A549 (cell line): ENCODE measurements around the gene CEP112. TPM values are rescaled to one million over a fixed set of nuclear protein-coding genes. Genes with fewer than 3 reads are reported as not detected.

Experiments
- ATAC-seq, 2 experiments: fragments of 200-7000 bp in 1 of 2; fragments of >200 bp in 1 of 2; cut with Nextera tagmentation in 1 of 2; cut with Tn5 transposase in 1 of 2; 3 replicates each; pipeline versions ENCODE4 v1.8.0 to v1.9.1; 2018 to 2020; ENCODE audit warnings: mild to moderate bottlenecking in 1 of 2, moderate library complexity in 1 of 2
- CTCF ChIA-PET: fragments of 300-600 bp; sonication (Branson Sonifier 250); formaldehyde crosslinking; extraction: SDS; loops from one replicate; lab custom pipeline; 2021; ENCODE audit warnings: antibody characterized with exemption, inconsistent platforms; lab: Yijun Ruan, JAX
- POLR2A ChIA-PET: fragments of 350-600 bp; formaldehyde crosslinking; extraction: SDS; loops from one replicate; lab custom pipeline; 2021; ENCODE audit warnings: antibody characterized with exemption, inconsistent platforms; lab: Yijun Ruan, JAX
- DNase-seq, 2 experiments: peaks; one replicate each; pipeline versions ENCODE4 v3.0.0 to v3.0.0-alpha.2; 2011 to 2016; ENCODE audit warnings: low read depth in 1 of 2, low spot score in 1 of 2
- FAIRE-seq: peaks from 2 replicates; lab custom pipeline; 2011; peaks lifted over from hg19 to GRCh38; lab: Jason Lieb, UNC
- H3K27ac ChIP-seq, 2 experiments: fragments of >200 bp; sonication (Bioruptor Twin); formaldehyde crosslinking; 3 replicates each; pipeline ENCODE4 v1.5.1; 2016 to 2017
- H3K4me1 ChIP-seq: fragments of >200 bp; sonication (Bioruptor Twin); formaldehyde crosslinking; 3 replicates; pipeline ENCODE4 v1.6.1; 2016
- H3K4me2 ChIP-seq: fragments of >200 bp; sonication (Bioruptor Twin); formaldehyde crosslinking; 3 replicates; pipeline ENCODE4 v1.6.1; 2016
- H3K4me3 ChIP-seq: fragments of >200 bp; sonication (Bioruptor Twin); formaldehyde crosslinking; 3 replicates; pipeline ENCODE4 v1.5.1; 2016
- H3K9me3 ChIP-seq: fragments of >200 bp; sonication (Bioruptor Twin); formaldehyde crosslinking; 3 replicates; pipeline ENCODE4 v1.6.1; 2016
- EHMT2 ChIP-seq: fragments of 200-600 bp; sonication (generic); IDR thresholded peaks from 2 replicates; pipeline ENCODE4 v1.6.1; 2016; ENCODE audit warnings: antibody characterized with exemption, low read depth, mild to moderate bottlenecking, moderate library complexity
- EP300 ChIP-seq, 2 experiments: fragments of >200 bp; sonication (Bioruptor Twin); formaldehyde crosslinking; IDR thresholded peaks; 2 replicates in 1 of 2; 3 replicates in 1 of 2; pipeline ENCODE4 v1.6.1; 2016 to 2017
- ESRRA ChIP-seq: fragments of 150-350 bp; IDR thresholded peaks from 2 replicates; pipeline ENCODE4 v1.6.1; 2014; ENCODE audit warnings: mild to moderate bottlenecking, low read length, borderline replicate concordance
- FOSL2 ChIP-seq, 2 experiments: fragments of 450-650 bp in 1 of 2; fragments of >200 bp in 1 of 2; sonication (Bioruptor Twin) in 1 of 2; formaldehyde crosslinking; IDR thresholded peaks; 2 replicates each; pipeline versions ENCODE4 v1.5.0 to v1.6.1; 2016 to 2020; ENCODE audit warnings: mild to moderate bottlenecking in 1 of 2, moderate library complexity in 1 of 2
- HOXA7 ChIP-seq: fragments of 250-450 bp; sonication (Bioruptor Pico); IDR thresholded peaks from 2 replicates; pipeline ENCODE4 v1.5.0; 2020; ENCODE audit warnings: mild to moderate bottlenecking, moderate library complexity
- HOXB13 ChIP-seq: fragments of 250-450 bp; sonication (Bioruptor Pico); IDR thresholded peaks from 2 replicates; pipeline ENCODE4 v1.5.0; 2020; ENCODE audit warnings: low read depth, mild to moderate bottlenecking, moderate library complexity
- HOXB5 ChIP-seq: fragments of 250-450 bp; sonication (Bioruptor Pico); IDR thresholded peaks from 2 replicates; pipeline ENCODE4 v1.5.0; 2020; ENCODE audit warnings: mild to moderate bottlenecking, moderate library complexity
- JUN ChIP-seq, 2 experiments: fragments of >200 bp; sonication (Bioruptor Twin); formaldehyde crosslinking; IDR thresholded peaks; 2 replicates in 1 of 2; 3 replicates in 1 of 2; pipeline ENCODE4 v1.6.1; 2016 to 2017
- KDM1A ChIP-seq: fragments of 200-600 bp; sonication (generic); IDR thresholded peaks from 2 replicates; pipeline ENCODE4 v1.6.1; 2016; ENCODE audit warnings: low read depth, mild to moderate bottlenecking
- KDM5A ChIP-seq: fragments of 200-600 bp; sonication (generic); IDR thresholded peaks from 2 replicates; pipeline ENCODE4 v1.6.1; 2016; ENCODE audit warnings: antibody characterized with exemption, mild to moderate bottlenecking
- MAZ ChIP-seq: fragments of 150-350 bp; IDR thresholded peaks from 2 replicates; pipeline ENCODE4 v1.6.1; 2014; ENCODE audit warnings: antibody characterized with exemption, low read depth, low read length, borderline replicate concordance
- NR3C1 ChIP-seq: fragments of >200 bp; sonication (Bioruptor Twin); formaldehyde crosslinking; IDR thresholded peaks from 3 replicates; pipeline ENCODE4 v1.6.1; 2017
- RARB ChIP-seq: fragments of 250-450 bp; sonication (Bioruptor Pico); IDR thresholded peaks from 2 replicates; pipeline ENCODE4 v1.8.0; 2021; ENCODE audit warnings: mild to moderate bottlenecking, moderate library complexity
- RNF2 ChIP-seq: fragments of 200-600 bp; sonication (generic); IDR thresholded peaks from 2 replicates; pipeline ENCODE4 v1.6.1; 2016; ENCODE audit warnings: low read depth, mild to moderate bottlenecking, antibody characterized with exemption, moderate library complexity, borderline replicate concordance
- TFCP2L1 ChIP-seq: fragments of 250-450 bp; sonication (Bioruptor Pico); IDR thresholded peaks from 2 replicates; pipeline ENCODE4 v1.5.0; 2021; ENCODE audit warnings: mild to moderate bottlenecking
- ZNF302 ChIP-seq: fragments of 250-450 bp; sonication (Bioruptor Pico); IDR thresholded peaks from 2 replicates; pipeline ENCODE4 v1.9.0; 2021; ENCODE audit warnings: inconsistent platforms, mild to moderate bottlenecking, moderate library complexity
- WGBS: methylation state at CpG from one replicate; pipeline ENCODE4 v1.1.6; 2017; ENCODE audit errors: missing lambda C conversion rate; 5-methylcytosine and 5-hydroxymethylcytosine counted together
- polyA plus RNA-seq, 4 experiments: library from polyadenylated mRNA; depleted of rRNA in 3 of 4; stranded (reverse); fragments of >200 nt; fragmentation: RNase III in 1 of 4; extraction: RNeasy Plus Mini Kit Qiagen cat#74134 plus additional on column Dnase treatment in 1 of 4; gene quantifications; 2 replicates in 3 of 4; 3 replicates in 1 of 4; pipeline ENCODE4 v1.2.3, GENCODE V29; 2011 to 2017
- TF ChIP-seq, protein P1 (sequence below): fragments of >200 bp; sonication (Bioruptor Twin); formaldehyde crosslinking; IDR thresholded peaks from 3 replicates; pipeline ENCODE4 v1.5.1; 2016
- TF ChIP-seq, protein P2 (sequence below): fragments of >200 bp; sonication (Bioruptor Twin); formaldehyde crosslinking; IDR thresholded peaks from 3 replicates; pipeline ENCODE4 v1.6.1; 2016
- TF ChIP-seq, protein P3 (sequence below): fragments of 450-650 bp; IDR thresholded peaks from 2 replicates; pipeline ENCODE4 v1.6.1; 2014; ENCODE audit warnings: antibody characterized with exemption

Gene CEP112
- polyA plus RNA-seq, 2 of the 4 experiments (the other 2 are of a cell fraction): 9.6 to 15.2 TPM

DNA sequence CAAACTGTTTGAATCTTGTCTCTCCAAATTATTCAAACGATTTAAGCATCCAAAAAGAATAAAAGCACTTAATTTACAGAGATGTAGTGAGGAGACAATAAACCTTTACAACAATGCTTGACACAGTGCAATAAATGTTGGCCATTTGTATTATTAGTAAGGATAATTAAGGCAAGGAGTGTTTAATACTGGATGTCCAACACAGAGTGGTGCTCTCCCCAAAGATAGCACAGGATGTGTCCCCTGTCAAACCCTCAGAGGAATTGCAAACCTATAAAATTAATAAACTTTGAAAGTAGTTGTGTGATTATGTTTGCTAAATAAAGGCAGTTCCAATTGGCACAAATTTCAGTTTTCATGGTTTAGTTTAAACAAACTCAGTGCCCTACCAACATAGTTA lies 377.5 kb downstream of the CEP112 start:
- no peak overlapping the region for H3K27ac ChIP-seq
- ChIA-PET CTCF (no interaction called here), POLR2A (no interaction called here)
- no peak overlapping the region for H3K4me3 ChIP-seq
- DNase-seq: no peak
- no peak for ATAC-seq
- TF ChIP-seq RNF2: no peak
- TF ChIP-seq FOSL2 (IDR thresholded peaks at IDR 0.05): no peak
- no peak for TF ChIP-seq FOSL2 (CRISPR knock-in tag; IDR thresholded peaks at IDR 0.05)
- TF ChIP-seq, all 56 proteins: peak for 0
- Histone ChIP-seq H3K4me2 (no peak overlapping the region), H3K4me1 (no peaks in the 10 kb centered on the region), H3K9me3 (no peaks in the 10 kb centered on the region)
- 55% methylated on average over 1 of the region's 1 CpG for WGBS
- no peak for FAIRE-seq

DNA sequence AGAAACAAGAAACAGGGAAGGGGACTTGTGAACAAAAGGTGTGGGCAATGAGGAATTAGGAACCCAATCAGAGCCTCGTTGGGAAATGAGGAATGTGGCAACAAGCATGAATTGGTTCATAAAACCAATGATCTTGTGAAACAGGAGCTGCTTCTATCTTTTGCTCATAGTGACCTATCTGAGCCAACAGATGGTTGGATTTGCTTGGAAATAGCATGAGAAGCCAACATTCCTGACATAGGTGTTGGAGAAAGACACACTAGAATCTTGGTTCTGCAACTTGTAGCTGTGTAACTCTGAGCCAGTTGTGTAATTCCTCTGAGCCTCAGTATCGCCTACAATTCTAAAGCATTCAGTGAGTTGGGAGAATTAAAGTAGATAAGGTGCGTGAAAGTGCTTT lies 378.6 kb downstream of the CEP112 start:
- no peak overlapping the region for H3K4me2 ChIP-seq
- no peaks in the 10 kb centered on the region for H3K4me1 ChIP-seq
- TF ChIP-seq TFCP2L1 (CRISPR knock-in tag) (no peak), ZNF302 (CRISPR knock-in tag) (no peak), HOXB13 (CRISPR knock-in tag) (no peak), KDM5A (no peak), JUN (IDR thresholded peaks at IDR 0.05) (no peak), RARB (CRISPR knock-in tag) (no peak), HOXB5 (CRISPR knock-in tag) (no peak), ESRRA (no peak), EHMT2 (no peak), NR3C1 (no peak), MAZ (no peak)
- TF ChIP-seq, protein P1, sequence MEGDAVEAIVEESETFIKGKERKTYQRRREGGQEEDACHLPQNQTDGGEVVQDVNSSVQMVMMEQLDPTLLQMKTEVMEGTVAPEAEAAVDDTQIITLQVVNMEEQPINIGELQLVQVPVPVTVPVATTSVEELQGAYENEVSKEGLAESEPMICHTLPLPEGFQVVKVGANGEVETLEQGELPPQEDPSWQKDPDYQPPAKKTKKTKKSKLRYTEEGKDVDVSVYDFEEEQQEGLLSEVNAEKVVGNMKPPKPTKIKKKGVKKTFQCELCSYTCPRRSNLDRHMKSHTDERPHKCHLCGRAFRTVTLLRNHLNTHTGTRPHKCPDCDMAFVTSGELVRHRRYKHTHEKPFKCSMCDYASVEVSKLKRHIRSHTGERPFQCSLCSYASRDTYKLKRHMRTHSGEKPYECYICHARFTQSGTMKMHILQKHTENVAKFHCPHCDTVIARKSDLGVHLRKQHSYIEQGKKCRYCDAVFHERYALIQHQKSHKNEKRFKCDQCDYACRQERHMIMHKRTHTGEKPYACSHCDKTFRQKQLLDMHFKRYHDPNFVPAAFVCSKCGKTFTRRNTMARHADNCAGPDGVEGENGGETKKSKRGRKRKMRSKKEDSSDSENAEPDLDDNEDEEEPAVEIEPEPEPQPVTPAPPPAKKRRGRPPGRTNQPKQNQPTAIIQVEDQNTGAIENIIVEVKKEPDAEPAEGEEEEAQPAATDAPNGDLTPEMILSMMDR: no peak
- TF ChIP-seq, protein P2, sequence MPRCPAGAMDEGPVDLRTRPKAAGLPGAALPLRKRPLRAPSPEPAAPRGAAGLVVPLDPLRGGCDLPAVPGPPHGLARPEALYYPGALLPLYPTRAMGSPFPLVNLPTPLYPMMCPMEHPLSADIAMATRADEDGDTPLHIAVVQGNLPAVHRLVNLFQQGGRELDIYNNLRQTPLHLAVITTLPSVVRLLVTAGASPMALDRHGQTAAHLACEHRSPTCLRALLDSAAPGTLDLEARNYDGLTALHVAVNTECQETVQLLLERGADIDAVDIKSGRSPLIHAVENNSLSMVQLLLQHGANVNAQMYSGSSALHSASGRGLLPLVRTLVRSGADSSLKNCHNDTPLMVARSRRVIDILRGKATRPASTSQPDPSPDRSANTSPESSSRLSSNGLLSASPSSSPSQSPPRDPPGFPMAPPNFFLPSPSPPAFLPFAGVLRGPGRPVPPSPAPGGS: no peak
- TF ChIP-seq, protein P3, sequence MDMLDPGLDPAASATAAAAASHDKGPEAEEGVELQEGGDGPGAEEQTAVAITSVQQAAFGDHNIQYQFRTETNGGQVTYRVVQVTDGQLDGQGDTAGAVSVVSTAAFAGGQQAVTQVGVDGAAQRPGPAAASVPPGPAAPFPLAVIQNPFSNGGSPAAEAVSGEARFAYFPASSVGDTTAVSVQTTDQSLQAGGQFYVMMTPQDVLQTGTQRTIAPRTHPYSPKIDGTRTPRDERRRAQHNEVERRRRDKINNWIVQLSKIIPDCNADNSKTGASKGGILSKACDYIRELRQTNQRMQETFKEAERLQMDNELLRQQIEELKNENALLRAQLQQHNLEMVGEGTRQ: no peak
- ChIA-PET POLR2A (no interaction called here), CTCF (no interaction called here)
- FAIRE-seq (peak; percentile 43), ATAC-seq (no peak), DNase-seq (no peak)
- no peak overlapping the region for H3K4me3 ChIP-seq
- peaks cover 3% of the 10 kb centered on the region; the same call in 1 of the 3 replicates for H3K9me3 ChIP-seq
- H3K27ac ChIP-seq: no peak overlapping the region
- WGBS: 64% methylated on average over 3 of the region's 3 CpGs

DNA sequence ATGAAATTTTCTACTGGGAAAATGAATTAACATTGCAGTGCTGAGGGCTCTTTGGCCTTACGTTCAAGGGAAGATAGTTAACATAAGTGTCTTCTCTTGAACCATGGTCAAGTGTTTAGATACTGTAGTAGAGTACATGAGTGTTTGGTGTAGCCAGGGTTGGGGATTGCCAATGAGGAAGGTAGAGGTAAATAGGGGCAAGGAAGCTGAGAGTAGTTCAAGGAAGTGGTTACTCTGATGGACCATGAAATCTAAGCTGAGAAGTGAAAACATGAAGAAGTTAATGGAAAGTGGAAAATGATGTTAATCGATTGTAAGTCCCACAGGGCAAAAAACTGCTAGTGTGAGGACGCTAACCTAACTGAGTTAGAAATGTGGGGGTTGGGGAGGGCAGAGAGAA lies 380.9 kb downstream of the CEP112 start:
- ATAC-seq: no peak
- no peak overlapping the region for H3K27ac ChIP-seq
- H3K4me2 ChIP-seq: no peak overlapping the region
- FAIRE-seq: no peak
- no peaks in the 10 kb centered on the region for H3K4me1 ChIP-seq
- no peak for DNase-seq
- peaks cover 16% of the 10 kb centered on the region; the same call in 2 of the 3 replicates for H3K9me3 ChIP-seq
- WGBS: 56% methylated on average over 3 of the region's 3 CpGs
- ChIA-PET POLR2A (no interaction called here), CTCF (no interaction called here)
- no peak overlapping the region for H3K4me3 ChIP-seq
- no peak for TF ChIP-seq KDM1A
- TF ChIP-seq HOXA7 (CRISPR knock-in tag): no peak
- TF ChIP-seq RARB (CRISPR knock-in tag): no peak
- TF ChIP-seq EP300 (IDR thresholded peaks at IDR 0.05): no peak
